GM18867 (cell line): ENCODE data around the gene PLD5.
"Not testable (repeated sequence)": the region's sequence is repeated elsewhere in the genome, so short reads cannot be mapped to it uniquely, and the experiment has no call there.

ENCODE experiments used
- ATAC-seq: cut with Tn5 transposase; IDR thresholded peaks from one replicate; pipeline ENCODE4 v1.9.1; 2021; ENCODE audit warnings: mild to moderate bottlenecking, moderate library complexity; ENCODE audit not compliant: unreplicated experiment

PLD5 gene

GRCh38 chr1:242427519-242427918 lies 97.0 kb downstream of the PLD5 start:
- no peak for ATAC-seq

GRCh38 chr1:242426271-242426905 lies 98.1 kb downstream of the PLD5 start:
- ATAC-seq, result no peak

GRCh38 chr1:242425232-242425631 lies 99.3 kb downstream of the PLD5 start:
- no peak for ATAC-seq

GRCh38 chr1:242416657-242417056 lies 107.8 kb downstream of the PLD5 start:
- no peak for ATAC-seq

- ATAC-seq, result no peak
These were observed 111.6 kb downstream of the PLD5 start for GRCh38 chr1:242412921-242413320.

GRCh38 chr1:242411901-242412300 lies 112.6 kb downstream of the PLD5 start:
- no peak for ATAC-seq

GRCh38 chr1:242405947-242406346 lies 118.5 kb downstream of the PLD5 start:
- no peak for ATAC-seq

- no peak for ATAC-seq
These were observed 120.2 kb downstream of the PLD5 start for GRCh38 chr1:242404296-242404695.

- no peak for ATAC-seq
These were observed 121.5 kb downstream of the PLD5 start for GRCh38 chr1:242402956-242403355.

GRCh38 chr1:242401937-242402336 lies 122.6 kb downstream of the PLD5 start:
- no peak for ATAC-seq

- no peak for ATAC-seq
These were observed 126.1 kb downstream of the PLD5 start for GRCh38 chr1:242398351-242398750.

GRCh38 chr1:242391896-242392295 lies 132.6 kb downstream of the PLD5 start:
- no peak for ATAC-seq

- not testable (repeated sequence) for ATAC-seq
These were observed 148.4 kb downstream of the PLD5 start for GRCh38 chr1:242376121-242376520.

- ATAC-seq, result not testable (repeated sequence)
These were observed 174.1 kb downstream of the PLD5 start for GRCh38 chr1:242350446-242350845.

- no peak for ATAC-seq
These were observed 174.9 kb downstream of the PLD5 start for GRCh38 chr1:242349636-242350035.

- peak; percentile 83 for ATAC-seq
These were observed 193.6 kb downstream of the PLD5 start for GRCh38 chr1:242330865-242331264.

GRCh38 chr1:242327381-242327780 lies 197.1 kb downstream of the PLD5 start:
- not testable (repeated sequence) for ATAC-seq

GRCh38 chr1:242321981-242322380 lies 202.5 kb downstream of the PLD5 start:
- ATAC-seq, result not testable (repeated sequence)

- no peak for ATAC-seq
These were observed 206.4 kb downstream of the PLD5 start for GRCh38 chr1:242318140-242318539.

- ATAC-seq, result not testable (repeated sequence)
These were observed 209.6 kb downstream of the PLD5 start for GRCh38 chr1:242314865-242315264.

- ATAC-seq, result peak; percentile 58
These were observed 210.3 kb downstream of the PLD5 start for GRCh38 chr1:242314085-242314649.

GRCh38 chr1:242308681-242309080 lies 215.8 kb downstream of the PLD5 start:
- ATAC-seq, result not testable (repeated sequence)

- ATAC-seq, result not testable (repeated sequence)
These were observed 230.7 kb downstream of the PLD5 start for GRCh38 chr1:242293781-242294180.
